HepG2 (cell line): ENCODE data around the gene C16orf87. TPM values are rescaled to one million over a fixed set of nuclear protein-coding genes. Genes with fewer than 3 reads are reported as not detected.

Experiments
- ASH2L ChIP-seq: fragments of 300-600, 200-600 bp; sonication (generic); IDR thresholded peaks from 2 replicates; pipeline ENCODE4 v1.7.0; 2017; ENCODE audit warnings: low read depth, mild to moderate bottlenecking, moderate library complexity, mixed read lengths, low read length; ENCODE audit not compliant: insufficient read length
- BRD4 ChIP-seq: sonication (generic); formaldehyde crosslinking; IDR thresholded peaks from 2 replicates; pipeline ENCODE4 v1.4.0; 2020; ENCODE audit warnings: missing genetic modification reagents
- DZIP1 ChIP-seq: sonication (generic); formaldehyde crosslinking; IDR thresholded peaks from 2 replicates; pipeline ENCODE4 v1.5.0; 2020; ENCODE audit warnings: mild to moderate bottlenecking, missing genetic modification reagents
- E2F1 ChIP-seq: sonication (generic); formaldehyde crosslinking; IDR thresholded peaks from 2 replicates; pipeline ENCODE4 v1.5.0; 2020; ENCODE audit warnings: missing genetic modification reagents
- ISX ChIP-seq: sonication (generic); formaldehyde crosslinking; conservative IDR thresholded peaks from 2 replicates; pipeline ENCODE4 v1.5.0; 2020; ENCODE audit warnings: missing genetic modification reagents
- KLF12 ChIP-seq: sonication (generic); formaldehyde crosslinking; IDR thresholded peaks from 2 replicates; pipeline ENCODE4 v1.4.0; 2020; ENCODE audit warnings: missing genetic modification reagents, borderline replicate concordance
- MAF1 ChIP-seq: sonication (generic); formaldehyde crosslinking; IDR thresholded peaks from 2 replicates; pipeline ENCODE4 v1.5.0; 2020; ENCODE audit warnings: missing genetic modification reagents, borderline replicate concordance
- PPARG ChIP-seq: conservative IDR thresholded peaks from 2 replicates; pipeline ENCODE4 v1.6.1; 2016; ENCODE audit warnings: missing biosample characterization, missing genetic modification reagents
- SMARCE1 ChIP-seq: fragments of 450-650 bp; IDR thresholded peaks from 2 replicates; pipeline ENCODE4 v1.6.1; 2017; ENCODE audit warnings: borderline replicate concordance
- TBX2 ChIP-seq: sonication (generic); formaldehyde crosslinking; IDR thresholded peaks from 2 replicates; pipeline ENCODE4 v1.5.0; 2020; ENCODE audit warnings: missing genetic modification reagents, mild to moderate bottlenecking, borderline replicate concordance
- TCF12 ChIP-seq, 2 experiments: fragments of 450-650 bp in 1 of 2; sonication (generic) in 1 of 2; formaldehyde crosslinking in 1 of 2; IDR thresholded peaks; 2 replicates each; pipeline versions ENCODE4 v1.6.1 to v1.8.0; 2017 to 2022; ENCODE audit warnings: antibody characterized with exemption in 1 of 2, mild to moderate bottlenecking in 1 of 2, missing genetic modification reagents in 1 of 2, moderate library complexity in 1 of 2
- ZBTB44 ChIP-seq: sonication (generic); formaldehyde crosslinking; IDR thresholded peaks from 2 replicates; pipeline ENCODE4 v1.4.0; 2020; ENCODE audit warnings: missing genetic modification reagents
- ZBTB8A ChIP-seq: sonication (generic); formaldehyde crosslinking; IDR thresholded peaks from 2 replicates; pipeline ENCODE4 v1.4.0; 2020; ENCODE audit warnings: mild to moderate bottlenecking, low read depth, missing genetic modification reagents, borderline replicate concordance
- ZNF549 ChIP-seq: sonication (generic); formaldehyde crosslinking; IDR thresholded peaks from 2 replicates; pipeline ENCODE4 v1.5.0; 2020; ENCODE audit warnings: missing genetic modification reagents
- ZNF550 ChIP-seq: sonication (generic); formaldehyde crosslinking; IDR thresholded peaks from 2 replicates; pipeline ENCODE4 v1.4.0; 2020; ENCODE audit warnings: mild to moderate bottlenecking, missing genetic modification reagents, borderline replicate concordance
- ZNF552 ChIP-seq: sonication (generic); formaldehyde crosslinking; IDR thresholded peaks from 2 replicates; pipeline ENCODE4 v1.9.0; 2022; ENCODE audit warnings: missing genetic modification reagents, mild to moderate bottlenecking, borderline replicate concordance
- ZNF746 ChIP-seq: sonication (generic); formaldehyde crosslinking; IDR thresholded peaks from 2 replicates; pipeline ENCODE4 v1.8.0; 2022; ENCODE audit warnings: mild to moderate bottlenecking, missing genetic modification reagents
- ZNF800 ChIP-seq: sonication (generic); formaldehyde crosslinking; IDR thresholded peaks from 2 replicates; pipeline ENCODE4 v1.4.0; 2020; ENCODE audit warnings: missing genetic modification reagents
- polyA plus RNA-seq, 8 experiments: library from polyadenylated mRNA; depleted of rRNA in 3 of 8; stranded (reverse) in 7 of 8; unstranded in 1 of 8; fragments of >200 nt; fragmentation: Illumina TruSeq in 4 of 8; extraction: Trizol in 4 of 8; gene quantifications; 2 replicates each; pipeline versions ENCODE4 v1.2.1 to v1.2.3, GENCODE V29; 2011 to 2016; ENCODE audit warnings: low read depth in 4 of 8, missing spikeins in 1 of 8, mixed read lengths in 1 of 8; ENCODE audit not compliant: insufficient read depth in 1 of 8
- total RNA-seq, 5 experiments: library from RNA; depleted of rRNA; stranded (reverse); fragments of >200 nt; fragmentation: Illumina TruSeq; extraction: Trizol; gene quantifications; 2 replicates each; pipeline ENCODE4 v1.2.3, GENCODE V29; 2016; ENCODE audit warnings: low read depth in 1 of 5

The C16orf87 gene
- total and polyA plus RNA-seq, 2 of the 13 experiments (the other 11 are each of a cell fraction or from before 2014, with no cell fraction given), result 8.6 to 19.5 TPM

- TF ChIP-seq E2F1 (CRISPR knock-in tag) (no peak), TBX2 (CRISPR knock-in tag) (0 out of 2 replicates have a peak, but pooled peaks have one; percentile 11), ZNF550 (CRISPR knock-in tag) (peak; percentile 91; the same call in 1 of the 2 replicates), PPARG (CRISPR knock-in tag) (no peak), ZNF800 (no peak), ZBTB44 (CRISPR knock-in tag) (no peak), SMARCE1 (no peak), MAF1 (CRISPR knock-in tag) (0 out of 2 replicates have a peak, but pooled peaks have one; percentile 58), ZNF549 (0 out of 2 replicates have a peak, but pooled peaks have one; percentile 43), ZBTB8A (CRISPR knock-in tag) (no peak), ZNF746 (CRISPR knock-in tag) (no peak), DZIP1 (CRISPR knock-in tag) (0 out of 2 replicates have a peak, but pooled peaks have one; percentile 35), BRD4 (peak; percentile 58; the same call in 1 of the 2 replicates), TCF12 (IDR thresholded peaks at IDR 0.05) (no peak), TCF12 (CRISPR knock-in tag; IDR thresholded peaks at IDR 0.05) (peak; percentile 30; the same call in 1 of the 2 replicates), ASH2L (peak; percentile 17), KLF12 (CRISPR knock-in tag) (0 out of 2 replicates have a peak, but pooled peaks have one; percentile 58), ISX (peak; percentile 89; the same call in 1 of the 2 replicates), ZNF552 (CRISPR knock-in tag) (0 out of 2 replicates have a peak, but pooled peaks have one; percentile 20)
Observed at GRCh38 chr16:46830417-46830901, 521 bp downstream of the C16orf87 start (continued).
